Skeletal muscle cell (primary cell): ENCODE results near the gene ASPSCR1.

Experiments used
- DNase-seq: peaks from one replicate; pipeline ENCODE4 v3.0.0-alpha.2; 2010; ENCODE audit warnings: low read depth
- H3K4me3 ChIP-seq: 2 replicates; pipeline ENCODE4 v1.5.1; 2011; ENCODE audit warnings: low read depth, mild to moderate bottlenecking, control low read depth, low read length, moderate library complexity

Gene ASPSCR1

GRCh38 chr17:81995463-81996231 is 18.2 kb downstream of the ASPSCR1 start:
- no peak overlapping the region for H3K4me3 ChIP-seq

GRCh38 chr17:81996232-81996756 is 18.9 kb downstream of the ASPSCR1 start:
- H3K4me3 ChIP-seq, result no peak overlapping the region

More at GRCh38 chr17:81995463-81996231, 18.2 kb downstream of the ASPSCR1 start:
- DNase-seq, result no peak

GRCh38 chr17:81996757-81997441 is 19.5 kb downstream of the ASPSCR1 start:
- no peak for DNase-seq
- H3K4me3 ChIP-seq, result no peak overlapping the region

More at GRCh38 chr17:81996232-81996756, 18.9 kb downstream of the ASPSCR1 start:
- DNase-seq, result no peak

- DNase-seq, result no peak
These were observed 20.8 kb downstream of the ASPSCR1 start for GRCh38 chr17:81998212-81998611.

GRCh38 chr17:81998691-81999438 is 21.4 kb downstream of the ASPSCR1 start:
- H3K4me3 ChIP-seq, result no peak overlapping the region
- no peak for DNase-seq

More at GRCh38 chr17:81998212-81998611, 20.8 kb downstream of the ASPSCR1 start:
- no peak overlapping the region for H3K4me3 ChIP-seq

- no peak for DNase-seq
These were observed 22.2 kb downstream of the ASPSCR1 start for GRCh38 chr17:81999587-81999975.

GRCh38 chr17:81999976-82000802 is 22.8 kb downstream of the ASPSCR1 start:
- DNase-seq, result no peak
- H3K4me3 ChIP-seq, result no peak overlapping the region

More at GRCh38 chr17:81999587-81999975, 22.2 kb downstream of the ASPSCR1 start:
- no peak overlapping the region for H3K4me3 ChIP-seq

- H3K4me3 ChIP-seq, result no peak overlapping the region
- DNase-seq, result no peak
These were observed 23.6 kb downstream of the ASPSCR1 start for GRCh38 chr17:82000803-82001570.

GRCh38 chr17:82001571-82002056 is 24.2 kb downstream of the ASPSCR1 start:
- no peak overlapping the region for H3K4me3 ChIP-seq
- no peak for DNase-seq

GRCh38 chr17:82003411-82004381 is 26.3 kb downstream of the ASPSCR1 start:
- no peak overlapping the region for H3K4me3 ChIP-seq
- DNase-seq, result peak; percentile 83

- no peak for DNase-seq
These were observed 27.4 kb downstream of the ASPSCR1 start for GRCh38 chr17:82004517-82005455.

GRCh38 chr17:82005701-82006348 is 28.4 kb downstream of the ASPSCR1 start:
- H3K4me3 ChIP-seq, result no peak overlapping the region
- no peak for DNase-seq

More at GRCh38 chr17:82004517-82005455, 27.4 kb downstream of the ASPSCR1 start:
- no peak overlapping the region for H3K4me3 ChIP-seq

GRCh38 chr17:82006468-82007227 is 29.2 kb downstream of the ASPSCR1 start:
- H3K4me3 ChIP-seq, result no peak overlapping the region
- DNase-seq, result no peak

- H3K4me3 ChIP-seq, result no peak overlapping the region
- no peak for DNase-seq
These were observed 29.7 kb downstream of the ASPSCR1 start for GRCh38 chr17:82007228-82007494.
